Ureter (tissue), 1 donor: ENCODE data around the gene SRMS. TPM values are rescaled to one million over a fixed set of nuclear protein-coding genes. Genes with fewer than 3 reads are reported as not detected.
"Not testable (repeated sequence)": the region's sequence is repeated elsewhere in the genome, so short reads cannot be mapped to it uniquely, and the experiment has no call there.

Experiments used
- DNase-seq: peaks from one replicate; pipeline ENCODE4 v3.0.0-alpha.2; 2020; ENCODE audit warnings: low spot score
- total RNA-seq: library from RNA; stranded (reverse); gene quantifications from one replicate; pipeline ENCODE4 v1.2.4, GENCODE V29; 2023
- donor health status: DM: yes; HTN: yes; CAD: no.

The SRMS gene
- total RNA-seq, 1 donor from 2014 or later = 0.26 TPM

DNA sequence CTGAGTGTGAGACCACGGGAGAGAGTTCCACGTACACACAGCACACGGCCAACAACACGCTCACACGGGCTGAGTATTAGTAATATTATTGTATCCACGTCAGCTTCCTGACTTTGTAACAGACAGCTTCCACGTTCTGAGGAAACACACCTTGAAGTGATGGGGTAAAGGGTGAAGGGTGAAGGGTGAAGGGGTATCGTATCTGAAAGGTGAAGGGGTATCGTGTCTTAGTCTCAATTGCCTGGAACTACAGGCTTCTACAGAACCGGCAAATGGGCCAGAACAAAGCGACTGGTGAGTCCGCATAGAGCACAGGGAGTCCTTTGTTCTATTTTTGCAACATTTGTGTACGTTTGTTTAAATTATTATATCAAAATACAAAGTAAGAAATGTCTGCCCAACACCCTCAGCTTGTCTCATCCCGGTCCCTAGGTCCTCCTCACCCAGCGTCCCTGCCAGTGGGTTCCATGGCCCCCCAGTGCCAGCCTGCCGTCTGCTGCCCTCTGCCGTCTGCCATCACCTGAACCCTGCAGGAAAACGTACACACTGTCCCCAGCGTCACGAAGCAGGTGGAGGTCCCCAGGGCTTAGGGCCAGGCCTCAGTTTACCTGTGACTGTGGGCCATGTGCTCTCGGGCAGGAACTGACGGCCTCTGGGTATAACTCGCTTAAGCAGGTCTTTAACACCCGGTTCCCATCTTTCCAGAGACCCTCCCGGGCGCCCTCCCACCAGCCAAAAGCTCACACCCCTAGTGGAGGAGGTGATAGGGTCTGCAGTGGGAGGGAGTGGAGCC, 30.9 kb upstream of the SRMS start:
- no peak for DNase-seq

DNA sequence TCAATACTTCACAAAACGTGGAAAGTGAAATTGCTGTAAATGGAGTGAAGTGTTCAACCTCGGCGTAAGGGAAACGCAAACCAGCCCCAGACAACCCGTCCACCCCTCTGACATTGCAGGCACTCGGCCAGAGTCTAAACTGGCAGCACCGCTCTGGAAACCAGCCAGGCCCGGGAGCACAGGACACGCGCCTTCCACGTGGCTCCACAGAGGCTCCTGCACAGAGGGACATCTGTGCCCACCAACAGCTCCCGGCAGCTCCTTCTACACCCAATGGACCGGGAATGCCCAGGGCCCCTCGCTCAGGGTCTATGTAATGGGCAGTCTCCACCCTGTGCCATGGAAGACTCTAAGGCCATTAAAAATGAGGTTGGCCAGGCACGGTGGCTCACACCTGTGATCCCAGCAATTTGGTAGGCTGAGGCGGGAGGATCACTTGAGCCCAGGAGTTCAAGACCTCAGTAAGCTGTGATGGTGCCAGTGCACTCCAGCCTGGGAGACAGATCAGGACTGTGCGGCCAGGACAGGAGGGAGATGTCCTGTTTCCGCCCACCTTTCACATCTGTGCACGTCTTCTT, 29.9 kb upstream of the SRMS start:
- no peak for DNase-seq

DNA sequence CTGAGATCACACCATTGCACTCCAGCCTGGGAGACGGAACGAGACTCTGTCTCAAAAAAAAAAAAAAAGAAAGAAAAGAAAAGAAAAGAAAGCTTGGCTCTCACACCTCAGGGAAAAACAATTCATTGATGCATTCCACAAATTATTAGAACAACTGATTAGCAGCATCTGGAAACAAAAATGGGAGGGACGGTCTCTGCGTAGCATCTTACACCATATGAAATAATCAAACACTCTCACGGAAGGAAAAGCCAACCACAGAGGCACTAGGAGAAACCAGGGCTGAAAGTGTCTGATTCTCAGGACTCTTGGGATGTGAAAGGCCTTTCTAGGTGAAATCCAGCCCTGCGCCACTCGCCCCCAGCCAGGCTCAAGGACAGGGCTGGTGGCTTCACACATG, 28.8 kb upstream of the SRMS start:
- no peak for DNase-seq

DNA sequence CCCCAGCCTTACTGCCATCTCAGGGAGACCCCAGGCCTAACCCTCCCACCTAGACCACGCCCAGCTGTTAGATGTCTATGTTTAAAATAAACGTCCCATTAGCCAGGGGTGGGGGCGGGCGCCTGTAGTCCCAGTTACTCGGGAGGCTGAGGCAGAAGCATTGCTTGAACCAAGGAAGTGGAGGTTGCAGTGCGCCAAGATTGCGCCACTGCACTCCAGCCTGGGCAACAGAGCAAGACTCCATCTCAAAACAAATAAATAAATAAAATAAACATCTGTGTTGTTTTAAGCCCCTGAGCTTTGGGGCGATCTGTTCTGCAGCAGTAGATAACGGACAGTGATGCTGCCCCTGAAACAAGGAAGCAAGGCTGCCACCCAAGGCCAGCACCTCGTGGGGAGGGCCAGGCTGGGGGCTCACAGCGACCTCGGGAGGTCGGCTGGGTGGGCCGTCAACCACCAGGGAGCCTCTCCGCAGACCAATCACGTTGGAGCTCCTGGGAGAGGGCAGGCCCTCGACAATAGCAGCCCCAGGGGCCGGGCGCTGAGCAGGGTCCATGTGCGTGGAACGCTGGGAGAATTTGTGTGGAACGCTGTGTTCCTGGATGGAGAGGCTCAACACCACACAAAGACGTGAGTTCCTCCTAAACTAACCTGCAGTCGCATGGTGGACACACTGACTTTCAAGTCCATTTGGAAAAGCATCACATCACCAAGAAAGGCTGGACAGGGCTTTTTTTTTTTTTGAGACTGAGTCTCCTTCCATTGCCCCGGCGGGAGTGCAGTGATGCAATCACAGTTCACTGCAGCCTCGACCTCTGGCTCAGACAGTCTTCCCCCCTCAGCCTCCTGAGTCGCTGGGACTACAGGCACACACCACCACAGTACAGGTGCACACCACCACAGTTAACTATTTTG, 27.5 kb upstream of the SRMS start:
- DNase-seq = no peak

DNA sequence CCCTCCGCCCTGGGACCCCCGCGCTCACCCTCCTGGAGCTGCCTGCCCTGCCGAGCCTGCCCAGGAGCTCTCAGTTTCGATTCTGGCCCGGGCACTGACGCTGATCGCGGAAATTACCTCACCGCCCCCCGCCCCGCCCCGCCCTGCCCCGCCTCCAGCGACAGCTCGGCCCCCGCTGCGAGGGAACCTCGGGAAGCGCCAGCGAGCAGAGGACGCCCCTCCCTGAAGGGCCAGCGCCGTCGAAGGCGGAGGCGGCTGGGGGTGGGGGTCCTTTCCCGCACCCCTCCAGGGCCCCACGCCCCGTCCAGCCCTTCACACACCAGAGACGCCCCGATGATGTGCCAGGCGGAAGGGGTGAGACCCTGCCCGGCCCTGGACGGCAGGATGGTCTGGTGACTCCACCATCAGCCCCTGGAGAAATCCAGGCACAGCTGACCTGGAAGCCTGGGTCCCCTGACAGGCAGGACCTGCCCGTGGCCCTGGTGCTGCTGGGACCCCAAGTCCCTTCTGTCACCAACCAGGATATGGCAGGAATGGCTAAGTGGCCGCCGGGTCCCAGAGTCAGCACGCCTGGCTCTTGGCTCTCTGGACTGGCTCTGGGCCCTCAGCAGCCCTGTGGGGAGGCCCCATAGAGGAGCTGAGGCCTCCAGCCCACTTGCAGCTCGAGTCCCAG, 26.7 kb upstream of the SRMS start, which contains the start of gene HELZ2:
TSS of gene HELZ2 (minus strand) at position 84 of the 673 bp plus-strand sequence. CDS start 1,854 bp downstream, outside the sequence.
- peak; percentile 86 for DNase-seq

DNA sequence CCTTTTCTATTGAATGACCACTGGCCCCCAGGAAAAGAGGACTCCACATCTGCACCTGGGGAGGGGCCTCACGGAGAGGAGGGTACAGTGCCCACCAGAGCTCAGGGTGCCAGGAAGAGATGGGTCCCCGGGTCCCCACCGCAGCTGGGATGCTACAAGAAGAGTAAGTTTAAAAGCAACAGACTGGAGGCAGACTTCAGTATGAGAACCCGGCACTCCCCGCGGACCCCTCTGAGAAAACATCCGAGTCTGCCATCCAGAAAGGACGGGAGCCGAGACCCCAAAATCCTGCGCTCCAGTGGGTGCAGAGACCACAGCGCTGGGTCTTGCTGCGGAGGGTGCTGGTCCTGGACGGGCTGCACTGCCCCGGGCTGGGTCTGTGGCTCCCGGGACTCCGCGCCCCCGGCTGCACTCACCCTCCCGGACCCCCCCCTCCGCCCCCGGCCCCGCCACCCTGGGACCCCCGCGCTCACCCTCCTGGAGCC, 26.1 kb upstream of the SRMS start:
- no peak for DNase-seq

DNA sequence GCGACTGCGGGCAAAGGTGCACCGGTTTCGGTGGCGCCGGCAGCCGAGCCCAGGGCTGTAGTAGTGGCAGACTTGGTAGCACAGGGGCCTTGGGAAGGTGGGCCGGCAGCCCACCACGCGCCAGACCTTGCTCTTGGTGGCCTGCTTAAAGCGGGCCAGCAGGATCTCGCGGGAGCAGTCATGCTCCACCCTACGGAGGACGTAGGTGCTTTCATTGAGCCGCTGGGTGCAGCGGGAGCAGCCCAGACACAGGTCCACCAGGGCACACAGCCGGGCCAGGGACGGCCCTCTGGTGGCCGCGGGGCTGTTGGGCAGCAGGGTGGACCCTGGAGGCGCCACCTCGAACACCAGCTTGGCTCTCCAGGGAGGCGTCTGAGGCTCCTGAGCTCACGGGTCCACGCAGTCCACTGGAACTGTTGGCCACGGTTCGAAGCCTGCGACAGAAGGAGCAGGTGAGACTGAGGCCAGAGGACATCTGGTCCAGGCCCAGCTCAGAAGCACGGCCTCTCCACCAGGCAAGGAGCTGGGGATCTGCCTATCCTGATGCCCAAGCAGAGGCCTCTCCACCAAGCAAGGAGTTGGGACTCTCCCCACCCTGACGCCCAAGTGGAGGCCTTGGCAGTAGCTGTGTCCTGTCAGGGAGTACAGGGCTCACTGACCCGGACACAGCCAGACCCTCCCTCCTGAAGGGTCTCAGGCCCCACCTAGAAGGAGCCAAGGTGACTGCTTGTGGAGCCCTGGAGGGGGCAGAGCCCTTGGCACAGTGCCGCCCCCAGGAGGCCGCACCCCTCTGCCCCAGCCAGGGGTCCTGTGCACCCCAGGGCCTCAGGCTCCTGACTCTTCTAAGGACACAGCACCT, 25.5 kb upstream of the SRMS start:
- no peak for DNase-seq

DNA sequence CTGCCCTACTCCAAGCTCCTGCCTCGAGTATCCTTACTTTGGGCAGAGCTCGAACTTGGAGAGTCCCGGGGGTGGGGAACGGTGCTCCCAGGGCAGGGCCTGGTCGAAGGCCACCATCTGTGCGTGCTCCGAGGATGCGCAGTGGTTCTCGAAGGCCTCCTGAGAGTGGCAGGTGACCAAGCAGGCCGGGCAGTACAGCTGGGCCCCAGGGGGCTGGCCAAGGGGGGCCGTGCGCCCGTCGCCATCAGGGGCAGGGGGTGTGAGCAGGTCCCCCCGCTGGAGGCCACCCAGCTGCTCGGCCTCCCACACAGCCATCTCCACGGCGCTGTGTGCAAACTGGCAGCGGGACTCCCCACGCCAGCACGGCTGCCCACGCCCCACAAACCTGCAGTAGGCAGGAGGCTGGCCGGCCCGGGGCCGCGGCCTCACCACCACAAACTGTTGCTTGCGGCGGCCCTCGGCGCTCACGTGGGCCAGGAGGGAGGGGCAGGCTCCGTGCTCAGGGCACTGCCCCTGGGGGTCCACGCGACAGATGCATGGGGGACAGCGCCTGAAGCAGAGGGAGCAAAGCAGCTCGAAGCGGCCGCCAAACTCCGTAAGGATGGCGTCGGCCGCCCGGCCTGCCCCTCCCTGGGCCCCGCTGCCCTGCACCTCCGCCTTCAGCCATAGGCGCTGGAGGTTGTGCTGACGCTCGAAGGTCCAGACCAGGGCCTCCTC, 24.7 kb upstream of the SRMS start:
- no peak for DNase-seq

DNA sequence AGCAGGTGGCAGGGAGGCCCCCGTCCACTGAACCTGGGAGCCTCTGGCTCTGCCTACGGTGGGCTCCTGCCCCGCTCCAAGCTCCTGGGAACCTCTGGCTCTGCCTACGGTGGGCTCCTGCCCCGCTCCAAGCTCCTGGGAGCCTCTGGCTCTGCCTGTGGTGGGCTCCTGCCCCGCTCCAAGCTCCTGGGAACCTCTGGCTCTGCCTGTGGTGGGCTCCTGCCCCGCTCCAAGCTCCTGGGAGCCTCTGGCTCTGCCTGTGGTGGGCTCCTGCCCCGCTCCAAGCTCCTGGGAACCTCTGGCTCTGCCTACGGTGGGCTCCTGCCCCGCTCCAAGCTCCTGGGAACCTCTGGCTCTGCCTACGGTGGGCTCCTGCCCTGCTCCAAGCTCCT, 23.5 kb upstream of the SRMS start:
- not testable (repeated sequence) for DNase-seq

DNA sequence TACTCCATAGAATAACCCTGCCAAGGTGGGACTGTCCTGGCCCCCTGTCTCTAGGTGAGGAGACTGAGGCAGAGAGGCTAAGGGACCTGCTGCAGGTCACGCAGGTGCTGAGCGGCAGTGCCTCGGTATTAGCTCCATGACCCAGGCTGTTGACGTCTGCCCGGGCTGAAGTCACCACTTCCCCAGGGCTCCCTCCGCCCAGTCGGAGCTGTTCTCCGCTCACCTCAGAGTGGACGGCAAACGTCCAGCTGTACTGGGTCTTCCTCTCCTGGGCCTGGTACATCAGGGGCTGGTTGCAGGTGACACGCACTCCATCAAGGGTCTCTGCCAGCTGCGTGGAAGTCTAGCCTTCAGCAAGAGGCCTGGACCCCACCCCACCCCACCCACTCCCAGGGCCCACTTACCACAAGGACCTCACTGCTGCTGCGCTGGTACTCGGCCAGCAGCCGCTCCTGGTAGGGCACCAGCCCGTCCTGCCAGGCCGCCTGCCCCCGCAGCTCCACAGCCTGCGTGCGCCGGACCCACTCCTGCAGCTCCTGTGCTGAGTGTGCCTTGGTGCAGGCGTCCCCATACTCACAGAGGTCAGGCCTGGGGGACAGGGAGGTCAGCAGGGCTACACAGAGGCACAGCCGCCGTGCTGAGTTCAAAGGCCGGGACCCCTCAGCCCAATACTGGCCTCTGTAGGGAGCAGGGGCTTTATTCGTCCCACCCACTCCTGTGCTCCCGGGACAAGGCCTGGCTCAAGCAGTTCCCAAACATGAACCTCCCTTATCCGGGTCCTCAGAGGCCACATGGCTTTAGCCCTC, 22.9 kb upstream of the SRMS start:
- DNase-seq = no peak

DNA sequence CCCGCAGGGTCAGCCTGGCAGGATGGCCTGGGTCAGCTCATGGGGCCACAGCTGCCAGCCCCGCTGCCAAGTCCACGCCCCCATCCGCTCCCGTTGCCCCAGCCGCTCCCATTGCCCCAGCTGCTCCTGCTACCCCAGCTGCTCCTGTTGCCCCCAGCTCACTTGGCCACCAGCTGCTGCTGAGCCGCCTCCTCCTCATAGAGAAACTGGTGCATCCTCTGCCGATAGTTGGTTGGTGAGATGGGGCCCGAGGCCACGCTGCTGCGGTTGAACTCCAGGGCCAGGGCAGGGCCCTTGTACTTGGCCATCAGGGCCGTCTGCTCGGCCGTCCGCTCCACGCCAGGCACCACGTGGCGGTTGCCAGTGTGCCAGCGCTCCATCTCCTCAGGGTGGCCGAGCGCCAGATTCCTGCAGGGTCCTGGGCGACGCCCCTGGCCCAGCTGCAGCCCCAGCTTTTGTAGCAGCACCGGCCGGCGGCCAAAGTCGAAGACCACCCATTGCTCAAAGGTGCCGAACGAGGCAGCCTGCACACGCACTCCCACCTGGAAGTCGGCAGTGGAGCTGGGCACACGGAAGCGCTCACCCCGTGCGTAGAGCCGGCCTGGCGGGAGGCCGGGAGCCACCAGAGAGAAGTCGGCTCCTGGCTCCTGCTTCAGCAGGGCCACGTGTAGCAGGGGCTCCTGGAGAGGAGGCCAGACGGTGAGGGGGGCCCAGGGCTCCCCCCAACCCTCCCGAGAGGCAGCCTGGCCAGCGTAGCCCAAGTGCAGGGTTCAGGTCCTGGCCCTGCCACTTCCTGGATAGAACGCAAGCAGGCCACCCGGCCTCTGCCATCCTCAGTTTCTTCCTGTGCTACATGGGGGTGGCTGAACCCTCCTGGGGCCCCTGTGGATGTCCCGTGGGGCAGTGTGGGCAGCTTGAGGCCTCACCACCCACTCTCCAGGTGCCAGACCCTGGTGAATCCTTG, 21.7 kb upstream of the SRMS start:
- no peak for DNase-seq

DNA sequence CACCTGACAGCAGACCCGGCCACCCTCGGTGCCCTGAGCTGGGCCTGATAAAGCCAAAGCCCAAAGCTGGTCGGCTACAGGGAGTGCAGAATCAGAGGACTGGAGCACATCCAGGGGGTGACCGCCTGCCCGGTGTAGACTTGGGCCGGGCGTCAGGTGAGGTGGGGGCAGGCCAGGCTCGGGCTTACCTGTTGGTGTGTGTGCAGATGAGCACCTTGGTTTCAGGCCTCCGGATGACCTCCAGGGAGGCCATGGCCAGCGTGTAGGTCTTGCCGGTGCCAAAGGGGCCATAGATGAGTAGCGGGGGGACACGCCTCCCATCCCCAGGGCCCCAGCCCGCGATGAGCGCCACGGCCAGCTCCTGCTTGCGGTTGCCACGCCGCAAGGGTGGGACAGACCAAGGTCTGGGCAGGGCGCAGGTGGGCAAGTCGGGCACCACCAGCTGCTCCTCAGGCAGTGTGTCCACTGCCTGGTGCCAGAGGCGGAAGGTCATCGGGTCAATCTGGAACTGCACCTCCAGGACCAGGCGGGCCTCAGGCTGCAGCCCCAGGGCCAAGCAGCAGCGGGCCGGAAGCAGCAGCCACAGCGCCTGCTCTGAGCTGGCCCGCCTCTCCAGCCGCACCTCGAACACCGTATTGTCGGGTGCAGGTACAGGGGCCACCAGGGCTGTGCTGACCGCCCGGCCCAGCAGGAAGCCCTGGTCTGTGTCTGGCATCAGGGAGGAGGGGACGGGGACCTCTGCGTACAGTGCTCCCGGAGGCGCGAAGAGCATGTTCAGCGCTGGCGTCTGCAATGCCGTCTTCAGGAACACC, 20.8 kb upstream of the SRMS start:
- no peak for DNase-seq

DNA sequence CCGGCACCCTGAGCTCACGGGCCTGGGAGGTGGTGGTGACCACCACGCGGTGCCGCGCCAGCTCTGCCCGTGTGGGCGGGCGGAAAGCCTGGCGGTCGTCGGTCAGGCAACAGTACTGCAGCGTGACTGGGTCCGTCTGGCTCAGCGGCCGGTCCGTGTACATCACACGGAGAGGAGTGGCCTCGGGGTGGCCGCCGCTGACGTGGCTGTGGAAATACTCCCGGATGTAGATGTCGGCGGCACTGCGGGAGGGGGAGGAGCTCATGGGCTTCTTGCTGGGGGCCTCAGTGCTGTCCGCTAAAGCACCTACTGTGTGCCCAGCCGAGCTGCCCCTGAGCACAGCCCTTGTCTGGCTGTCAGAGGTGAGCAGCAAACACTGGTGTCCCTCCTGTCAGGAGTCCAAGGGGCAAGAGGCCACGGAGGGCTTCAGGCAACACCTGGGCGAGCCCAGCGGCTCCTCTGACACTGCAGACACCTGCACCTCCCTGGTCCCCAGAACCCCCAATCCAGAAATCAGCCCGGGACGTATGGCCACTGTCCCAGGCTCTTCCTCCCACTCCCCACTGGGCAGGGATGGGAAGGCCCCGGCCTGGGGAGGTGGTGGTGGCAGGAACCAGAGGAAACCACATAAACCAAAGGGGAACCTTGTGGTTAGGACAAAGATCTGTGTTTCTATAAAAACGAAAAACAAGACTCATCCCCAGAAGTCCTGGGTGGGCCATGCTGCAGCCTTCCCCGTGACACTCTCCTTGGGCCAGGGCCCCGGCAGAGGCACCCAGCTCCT, 20.0 kb upstream of the SRMS start:
- DNase-seq = no peak

DNA sequence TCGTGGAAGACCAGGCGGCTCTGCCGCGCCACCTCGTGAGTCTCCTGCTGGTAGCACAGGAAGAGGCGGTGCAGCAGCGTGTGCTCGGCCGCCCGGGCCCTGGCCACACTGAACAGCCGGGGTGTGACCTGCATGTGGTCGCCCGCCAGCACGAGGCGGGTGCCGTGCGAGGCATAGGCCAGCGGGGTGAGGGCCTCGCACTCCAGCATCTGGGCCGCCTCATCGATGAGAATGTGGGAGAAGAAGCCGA, 19.5 kb upstream of the SRMS start:
- no peak for DNase-seq

DNA sequence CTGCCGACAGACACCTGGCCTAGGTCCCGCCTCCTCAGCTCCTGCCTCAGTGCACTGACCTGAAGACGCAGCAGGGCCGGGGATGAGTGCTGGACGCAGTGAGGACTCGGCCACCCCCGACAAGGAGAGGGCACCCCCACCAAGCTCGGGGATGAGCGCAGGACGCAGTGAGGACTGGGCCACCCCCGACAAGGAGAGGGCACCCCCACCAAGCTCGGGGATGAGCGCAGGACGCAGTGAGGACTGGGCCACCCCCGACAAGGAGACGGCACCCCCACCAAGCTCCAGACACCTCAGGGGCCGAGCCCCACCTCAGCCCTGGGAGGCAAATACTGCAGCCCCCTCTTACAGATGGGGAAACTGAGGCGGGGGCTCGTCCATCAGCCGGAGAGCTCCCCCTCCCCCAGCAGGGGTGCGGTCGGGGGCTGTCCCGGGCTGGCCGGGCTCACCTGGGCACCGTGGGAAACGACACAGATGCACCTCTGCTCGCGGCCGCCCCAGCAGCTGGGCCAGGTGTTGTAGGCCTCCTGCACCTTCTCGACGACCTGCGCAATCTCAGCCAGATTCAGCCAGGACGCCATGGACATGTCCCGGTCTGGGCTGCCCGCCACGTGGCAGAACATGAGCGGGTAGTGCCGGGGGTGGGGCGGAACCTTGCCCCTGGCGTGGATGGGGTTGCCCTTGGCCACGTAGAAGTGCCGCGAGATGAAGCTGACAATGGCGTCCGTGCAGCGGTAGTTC, 19.0 kb upstream of the SRMS start:
- no peak for DNase-seq
